Tibial nerve (tissue), 4 donors: Measurements from ENCODE around the gene TTC23L.

Source experiments
- CTCF ChIP-seq, 5 experiments: fragments of 200-600 bp in 3 of 5; fragments of 450-650 bp in 2 of 5; sonication (generic) in 3 of 5; IDR thresholded peaks; one replicate each; pipeline ENCODE4 v1.5.1; 2016 to 2019; ENCODE audit warnings: antibody characterized with exemption in 5 of 5, mild to moderate bottlenecking in 3 of 5, moderate library complexity in 2 of 5
- EP300 ChIP-seq, 2 donors: sonication (generic); formaldehyde crosslinking; IDR thresholded peaks; one replicate each; pipeline ENCODE4 v1.6.1; 2017; ENCODE audit warnings: antibody characterized with exemption in 2 of 2, mild to moderate bottlenecking in 1 of 2
- POLR2A ChIP-seq, 2 donors: fragments of 450-650 bp; IDR thresholded peaks; one replicate each; pipeline ENCODE4 v1.6.1; 2017; ENCODE audit warnings: antibody characterized with exemption in 2 of 2, mild to moderate bottlenecking in 2 of 2, moderate library complexity in 2 of 2

DNA sequence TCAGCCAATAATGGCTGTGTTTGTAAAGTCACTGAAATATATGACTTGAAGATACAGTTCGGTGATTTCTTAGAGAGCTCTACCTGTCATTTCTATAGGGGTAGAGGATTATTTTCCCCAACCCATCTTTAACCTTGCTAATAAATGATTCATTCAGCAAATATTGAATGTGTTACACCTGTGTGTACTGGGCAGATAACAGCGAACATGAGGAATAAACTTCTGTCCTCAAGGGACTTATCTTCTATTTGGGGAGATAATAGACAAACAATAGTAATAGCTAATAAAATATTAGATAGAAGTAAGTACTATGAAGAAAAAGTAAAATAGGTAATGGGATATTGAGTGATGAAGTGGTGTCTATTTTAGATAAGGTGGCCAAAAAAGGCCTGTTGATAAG is 9.3 kb downstream of the TTC23L start:
- TF ChIP-seq CTCF (IDR thresholded peaks at IDR 0.05): no peak
- no peak for TF ChIP-seq EP300 (IDR thresholded peaks at IDR 0.05)
- TF ChIP-seq POLR2A (IDR thresholded peaks at IDR 0.05): no peak
